Measurements from ENCODE around the gene MRI1.

- TF ChIP-seq CTCF (IDR thresholded peaks at IDR 0.05) (no peak), POLR2AphosphoS5 (IDR thresholded peaks at IDR 0.05; ENCODE audit: low read depth, low read length) (no peak), SIN3A (IDR thresholded peaks at IDR 0.05; ENCODE audit: borderline replicate concordance, insufficient read depth, low read depth, low read length) (no peak), REST (IDR thresholded peaks at IDR 0.05; ENCODE audit: insufficient read depth in 1 of 2, low read depth in 2 of 2, low read length in 1 of 2) (no peak), TCF7L2 (IDR thresholded peaks at IDR 0.05; ENCODE audit: low read depth, low read length) (no peak)
Observed at GRCh38 chr19:13748169-13748828, 16.0 kb upstream of the MRI1 start.
